Measurements from ENCODE around the gene CFAP43.

CFAP43 gene

GRCh38 chr10:104099941-104100340 is 132.2 kb downstream of the CFAP43 start:
- no peak for DNase-seq (ENCODE audit: low read depth in 2 of 2, low spot score in 1 of 2)

GRCh38 chr10:104099269-104099668 is 132.9 kb downstream of the CFAP43 start:
- DNase-seq (ENCODE audit: low read depth in 2 of 2, low spot score in 1 of 2) = no peak

- DNase-seq (ENCODE audit: low read depth in 2 of 2, low spot score in 1 of 2) = no peak
Observed at GRCh38 chr10:104098358-104098925, 133.7 kb downstream of the CFAP43 start.

GRCh38 chr10:104096692-104097091 is 135.5 kb downstream of the CFAP43 start:
- no peak for DNase-seq (ENCODE audit: low read depth in 2 of 2, low spot score in 1 of 2)

GRCh38 chr10:104092749-104093148 is 139.4 kb downstream of the CFAP43 start:
- DNase-seq (ENCODE audit: low read depth in 2 of 2, low spot score in 1 of 2) = no peak

GRCh38 chr10:104090611-104091010 is 141.6 kb downstream of the CFAP43 start:
- no peak for DNase-seq (ENCODE audit: low read depth in 2 of 2, low spot score in 1 of 2)

- DNase-seq (ENCODE audit: low read depth in 2 of 2, low spot score in 1 of 2) = no peak
Observed at GRCh38 chr10:104089621-104090020, 142.5 kb downstream of the CFAP43 start.

- no peak for DNase-seq (ENCODE audit: low read depth in 2 of 2, low spot score in 1 of 2)
Observed at GRCh38 chr10:104088239-104088638, 143.9 kb downstream of the CFAP43 start.

- DNase-seq (ENCODE audit: low read depth in 2 of 2, low spot score in 1 of 2) = no peak
Observed at GRCh38 chr10:104085801-104086400, 146.3 kb downstream of the CFAP43 start, which contains the start of gene COL17A1. Gene COL17A1, minus strand, starts transcription at chr10:104085880. Its CDS starts 5,207 bp downstream, at chr10:104080673.

GRCh38 chr10:104084482-104085142 is 147.6 kb downstream of the CFAP43 start:
- DNase-seq (ENCODE audit: low read depth in 2 of 2, low spot score in 1 of 2) = no peak

- no peak for DNase-seq (ENCODE audit: low read depth in 2 of 2, low spot score in 1 of 2)
Observed at GRCh38 chr10:104081998-104082397, 150.2 kb downstream of the CFAP43 start.

GRCh38 chr10:104080762-104081161 is 151.4 kb downstream of the CFAP43 start:
- no peak for DNase-seq (ENCODE audit: low read depth in 2 of 2, low spot score in 1 of 2)
